Fibroblast of peridontal ligament (primary cell): ENCODE measurements around the gene AKT1S1.

ENCODE experiments used
- DNase-seq: peaks from one replicate; pipeline ENCODE4 v3.0.0-alpha.2; 2010; ENCODE audit errors: extremely low read depth

The AKT1S1 gene

DNA sequence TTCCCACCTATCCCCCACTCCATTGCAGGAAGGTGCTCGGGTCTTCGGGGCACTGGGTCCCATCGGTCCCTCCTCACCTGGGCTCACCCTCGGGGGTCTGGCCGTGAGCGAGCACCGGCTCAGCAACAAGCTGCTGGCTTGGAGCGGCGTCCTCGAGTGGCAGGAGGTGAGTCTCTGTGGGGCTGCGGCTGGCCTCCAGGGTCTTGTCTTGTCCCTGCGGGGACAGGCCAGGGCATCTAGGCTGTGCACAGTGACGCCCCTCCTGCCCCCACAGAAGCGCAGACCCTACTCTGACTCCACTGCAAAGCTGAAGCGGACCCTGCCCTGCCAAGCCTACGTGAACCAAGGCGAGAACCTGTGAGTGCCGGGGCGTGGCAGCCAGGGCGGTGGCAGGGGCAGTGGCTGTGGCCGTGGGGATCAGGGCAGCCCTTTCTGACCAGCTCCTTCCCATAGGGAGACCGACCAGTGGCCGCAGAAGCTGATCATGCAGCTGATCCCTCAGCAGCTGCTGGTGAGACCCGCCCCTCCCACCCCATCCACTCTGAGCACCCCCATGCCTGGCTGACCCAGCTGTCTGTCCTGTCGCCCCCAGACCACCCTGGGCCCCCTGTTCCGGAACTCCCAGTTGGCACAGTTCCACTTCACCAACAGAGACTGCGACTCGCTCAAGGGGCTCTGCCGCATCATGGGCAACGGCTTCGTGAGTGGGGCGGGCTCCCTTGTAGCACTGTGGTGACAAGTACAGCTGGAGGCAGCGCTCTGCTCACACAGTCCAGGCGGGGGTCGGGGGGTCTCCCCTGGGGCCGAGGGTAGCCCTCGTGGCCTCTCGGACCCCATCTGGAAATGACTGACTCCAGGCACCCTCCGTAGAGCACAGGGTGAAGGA, 22.5 kb downstream of the AKT1S1 start:
- DNase-seq = no peak

DNA sequence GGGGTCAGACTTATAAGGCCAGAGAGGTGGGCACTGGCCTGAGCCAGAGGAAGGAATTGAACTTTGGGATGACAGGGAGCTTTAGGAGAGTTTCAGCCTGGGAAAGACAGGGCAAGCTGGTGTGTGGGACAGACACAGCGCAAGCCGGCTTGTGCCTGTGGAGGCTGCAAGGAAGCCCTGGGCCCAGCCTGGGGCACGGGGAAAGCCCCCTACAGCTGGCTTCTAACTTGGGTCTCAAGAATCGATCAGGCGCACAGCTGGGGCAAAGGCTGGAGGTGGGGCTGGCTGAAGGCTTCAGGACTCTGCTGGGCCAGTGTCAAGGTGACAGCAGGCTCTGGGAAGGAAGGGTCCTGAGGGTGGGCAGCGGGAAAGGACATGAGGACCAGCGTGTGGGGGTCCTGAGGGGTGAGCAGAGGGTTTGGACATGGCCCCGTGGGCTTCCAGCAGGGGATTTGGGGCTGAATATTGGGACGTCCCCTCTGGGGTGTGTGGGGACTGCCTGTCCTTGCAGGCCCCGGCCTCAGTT, 23.2 kb downstream of the AKT1S1 start:
- DNase-seq = no peak

DNA sequence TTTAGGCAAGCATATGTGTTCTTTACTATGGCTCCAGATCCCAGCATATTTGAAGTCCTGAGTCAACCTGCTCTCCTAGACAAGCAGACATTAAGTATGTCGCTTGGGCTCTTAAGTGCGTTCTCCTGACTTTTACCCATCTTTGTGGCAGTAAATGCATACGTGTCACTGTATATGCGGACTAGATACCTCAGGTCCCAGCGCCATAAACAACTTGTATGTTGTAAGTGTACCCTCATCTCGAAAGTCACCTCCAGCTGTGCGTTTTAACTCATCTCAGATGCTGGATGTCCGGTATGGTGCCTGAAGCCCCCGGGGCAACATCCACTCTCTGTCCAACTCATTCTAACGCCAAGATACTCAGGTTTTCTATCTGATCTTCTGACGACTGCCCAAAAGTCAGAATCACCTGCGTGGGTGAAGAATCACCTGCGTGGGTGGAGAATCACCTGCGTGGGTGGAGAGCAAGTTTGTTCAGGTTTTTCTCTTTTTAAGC, 24.5 kb downstream of the AKT1S1 start:
- DNase-seq = peak; percentile 18

DNA sequence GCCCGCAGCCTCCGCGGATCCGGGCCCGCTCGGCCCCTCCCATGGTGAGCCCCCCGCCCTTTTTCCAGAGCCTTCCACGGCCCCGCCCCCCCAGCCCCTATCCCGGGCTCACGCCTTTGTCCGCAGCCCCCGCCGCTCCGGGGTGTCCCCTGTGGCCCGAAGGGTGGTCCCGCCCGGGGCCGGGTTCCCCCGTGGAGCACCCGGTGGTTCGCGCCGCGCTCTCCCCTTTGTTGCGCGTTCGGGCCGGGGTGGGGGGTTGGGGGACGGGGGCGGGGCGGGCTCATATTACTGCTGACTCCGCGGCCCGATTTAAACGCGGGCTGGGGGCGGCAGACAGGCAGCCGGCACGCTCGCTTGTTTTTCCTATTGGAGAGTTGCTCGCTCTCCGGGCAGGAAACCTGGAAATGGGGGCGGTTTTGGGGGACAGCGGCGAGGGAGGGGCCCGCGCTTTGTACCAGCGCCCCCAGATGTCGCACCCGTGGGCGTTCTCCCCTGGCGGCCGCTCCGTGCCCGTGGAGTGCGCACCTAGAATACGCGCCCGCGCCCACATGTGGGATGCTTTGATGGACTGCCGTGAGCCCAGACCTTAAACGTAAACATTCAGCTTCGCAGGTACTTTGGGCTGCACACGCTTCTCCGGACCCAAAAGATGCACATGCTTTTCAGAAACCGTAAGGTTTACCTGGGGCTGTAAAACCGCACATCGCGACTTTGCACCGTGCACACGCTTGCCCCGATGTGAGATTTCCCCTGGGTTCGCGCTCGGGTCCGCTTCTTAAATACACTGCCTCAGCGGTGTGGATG, 25.5 kb downstream of the AKT1S1 start:
- DNase-seq = no peak

DNA sequence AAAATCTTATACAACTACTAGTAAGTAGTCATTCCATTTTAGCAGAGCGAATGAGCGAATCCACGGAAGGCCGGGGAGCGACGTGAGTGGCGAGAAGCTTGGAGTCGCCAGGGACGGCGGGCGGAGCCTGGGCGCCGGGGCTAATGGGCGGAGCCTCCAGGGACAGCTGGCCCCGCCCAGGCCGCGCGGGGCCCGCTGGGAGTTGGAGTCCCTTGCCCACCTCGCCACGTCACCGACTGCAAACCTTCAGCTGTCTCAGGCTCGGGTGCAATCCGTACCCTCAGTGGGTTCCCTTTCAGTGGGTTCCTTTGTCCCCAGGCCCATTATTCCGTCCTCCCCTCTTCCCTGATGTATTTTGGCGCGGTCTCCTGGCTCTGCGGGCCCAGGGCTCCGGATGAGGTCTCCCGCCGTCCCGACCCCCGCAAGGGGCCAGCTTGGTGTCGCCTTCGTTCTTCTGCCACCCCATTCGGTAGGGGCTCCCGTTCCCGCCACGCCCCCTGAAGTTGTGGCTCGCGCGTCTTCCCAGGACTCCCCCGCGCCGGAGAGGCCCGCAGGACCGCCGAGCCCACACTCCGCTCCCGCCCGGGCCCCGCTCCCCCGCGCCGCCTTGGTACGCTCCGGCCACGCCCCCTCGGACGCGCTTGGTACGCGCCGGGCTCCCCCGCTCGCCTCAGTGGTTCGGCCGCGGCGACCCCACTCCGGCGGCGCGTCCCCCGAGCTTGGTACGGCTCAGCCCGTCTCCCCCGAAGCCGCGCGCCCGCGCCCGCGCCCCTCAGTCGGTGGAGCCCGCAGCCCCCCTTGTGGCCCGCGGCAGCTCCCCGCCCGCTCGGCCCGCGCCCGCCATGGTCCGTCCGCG, 26.4 kb downstream of the AKT1S1 start, which contains the start of gene PTOV1:
Gene PTOV1, plus strand, starts transcription at position 673 of the 856 bp plus-strand sequence.
- peak; percentile 87 for DNase-seq

DNA sequence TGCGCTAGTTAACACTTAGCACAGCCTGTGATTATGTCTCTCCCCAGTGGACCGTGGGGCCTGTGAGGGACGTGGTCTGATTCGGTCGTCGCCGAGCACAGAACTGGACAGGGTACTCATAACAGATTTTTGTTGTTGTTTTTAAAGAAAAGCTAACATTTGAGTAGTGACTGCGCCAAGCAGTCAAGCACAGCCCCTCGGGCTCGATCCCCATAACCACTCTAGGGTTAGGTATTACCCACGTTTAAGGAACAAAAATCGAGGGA, 27.0 kb downstream of the AKT1S1 start:
- DNase-seq = no peak

DNA sequence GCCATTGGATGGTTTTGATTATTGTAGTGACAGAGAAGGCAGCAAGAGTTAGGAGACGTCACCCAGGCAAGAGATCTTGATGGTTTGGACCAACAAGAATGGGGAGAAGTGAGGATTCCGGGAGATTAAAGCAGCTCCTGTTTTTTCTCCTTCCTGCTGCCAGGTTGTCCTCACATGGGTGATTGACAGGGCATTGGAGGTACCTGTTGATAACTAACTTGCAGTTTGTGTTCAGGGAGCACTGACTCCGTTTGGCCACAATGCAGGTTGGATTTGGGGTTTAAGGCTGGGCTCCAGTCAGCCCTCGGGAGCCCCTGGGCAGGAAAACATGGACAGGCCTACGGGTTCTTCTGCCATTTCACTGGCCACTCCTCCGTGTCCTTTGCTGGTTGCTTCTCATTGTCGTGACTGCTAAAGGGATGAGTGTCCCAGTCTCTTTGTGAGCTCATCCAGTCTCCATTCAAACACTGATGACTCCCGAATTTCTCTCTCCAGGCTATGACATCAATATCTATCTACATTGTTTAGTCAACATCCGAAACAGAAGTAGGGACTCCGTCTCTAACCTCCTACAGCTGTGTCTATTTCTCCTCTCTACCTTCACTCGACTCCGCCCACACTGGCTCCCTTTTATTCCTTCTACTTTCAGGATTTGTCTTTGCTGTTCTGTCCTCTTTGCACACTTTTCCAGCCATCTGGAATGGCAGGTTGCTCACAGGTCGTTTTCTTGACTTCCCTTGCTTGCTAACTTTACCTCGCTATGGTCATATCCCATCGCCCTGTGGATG, 27.5 kb downstream of the AKT1S1 start:
- no peak for DNase-seq

DNA sequence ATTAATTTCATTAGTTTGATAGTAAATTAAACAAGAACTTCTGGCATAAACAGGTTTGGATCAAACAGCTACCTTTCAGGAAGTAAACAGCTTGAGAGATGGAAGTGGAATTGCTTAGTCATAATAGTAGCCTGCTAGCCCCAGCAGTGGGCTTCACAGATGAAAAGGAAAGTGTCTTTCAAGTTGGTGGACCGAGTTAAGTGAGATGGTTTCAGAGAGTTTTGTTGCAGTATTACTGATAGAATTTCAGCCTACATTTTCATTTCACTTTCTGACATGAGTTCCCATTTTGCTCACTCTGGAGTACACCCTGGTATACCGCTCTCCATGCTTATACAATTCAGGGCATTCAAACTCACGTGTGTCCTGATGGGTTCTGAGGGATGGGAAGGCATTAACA, 28.2 kb downstream of the AKT1S1 start:
- DNase-seq = no peak

DNA sequence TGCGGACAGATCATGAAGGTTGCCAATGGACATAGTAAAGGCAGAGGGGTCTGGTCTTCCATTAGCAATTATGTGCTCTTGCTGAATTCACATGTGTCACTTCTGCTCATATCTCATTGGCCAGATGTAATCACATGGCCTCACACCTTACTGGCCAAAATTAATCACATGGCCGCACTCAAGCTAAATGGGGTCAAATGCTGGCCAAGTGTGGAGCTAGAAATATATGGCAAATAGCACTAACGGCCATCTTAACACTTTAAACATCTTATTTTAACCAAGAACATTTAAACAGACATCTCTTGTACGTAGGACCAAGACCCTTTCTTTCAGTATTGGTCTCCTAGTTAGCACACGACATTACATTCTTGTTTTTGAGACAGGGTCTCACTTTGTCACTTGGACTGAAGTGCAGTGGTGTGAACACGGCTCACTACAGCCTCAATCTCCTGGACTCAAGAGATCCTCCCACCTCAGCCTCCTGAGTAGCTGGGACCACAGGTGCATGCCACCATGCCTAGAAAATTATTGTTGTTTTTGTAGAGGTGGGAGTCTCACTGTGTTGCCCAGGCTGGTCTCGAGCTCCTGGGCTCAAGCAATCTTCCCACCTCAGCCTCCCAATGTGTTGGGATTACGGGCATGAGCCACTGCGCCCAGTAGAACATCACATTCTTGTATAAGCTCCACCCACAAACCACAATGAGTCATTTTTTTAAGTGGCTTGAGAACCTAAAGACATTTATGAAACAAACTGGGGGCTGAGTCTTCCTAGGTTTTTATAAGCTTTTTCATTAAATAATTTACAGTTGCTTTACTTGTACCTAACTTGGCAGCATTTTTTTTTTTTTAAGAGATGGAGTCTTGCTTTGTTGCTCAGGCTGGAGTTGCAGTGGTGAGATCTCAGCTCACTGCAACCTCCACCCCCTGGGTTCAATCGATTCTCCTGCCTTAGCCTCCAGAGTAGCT, 29.1 kb downstream of the AKT1S1 start:
- peak; percentile 89 for DNase-seq

DNA sequence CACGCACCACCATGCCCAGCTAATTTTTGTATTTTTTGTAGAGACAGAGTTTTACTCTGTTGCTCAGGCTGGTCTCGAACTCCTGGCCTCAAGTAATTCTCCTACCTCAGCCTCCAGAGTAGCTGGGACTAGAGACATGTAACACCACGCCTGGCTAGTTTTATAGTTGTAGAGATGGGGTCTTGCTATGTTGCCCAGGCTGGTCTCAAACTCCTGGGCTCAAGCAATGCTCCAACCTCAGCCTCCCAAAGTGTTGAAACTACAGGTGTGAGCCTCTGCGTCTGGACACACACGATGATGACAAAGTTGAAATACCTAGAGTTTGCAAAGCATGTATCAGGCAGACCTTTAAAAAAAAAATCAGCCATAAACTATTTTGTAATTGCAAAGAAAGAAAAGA, 30.7 kb downstream of the AKT1S1 start:
- no peak for DNase-seq

DNA sequence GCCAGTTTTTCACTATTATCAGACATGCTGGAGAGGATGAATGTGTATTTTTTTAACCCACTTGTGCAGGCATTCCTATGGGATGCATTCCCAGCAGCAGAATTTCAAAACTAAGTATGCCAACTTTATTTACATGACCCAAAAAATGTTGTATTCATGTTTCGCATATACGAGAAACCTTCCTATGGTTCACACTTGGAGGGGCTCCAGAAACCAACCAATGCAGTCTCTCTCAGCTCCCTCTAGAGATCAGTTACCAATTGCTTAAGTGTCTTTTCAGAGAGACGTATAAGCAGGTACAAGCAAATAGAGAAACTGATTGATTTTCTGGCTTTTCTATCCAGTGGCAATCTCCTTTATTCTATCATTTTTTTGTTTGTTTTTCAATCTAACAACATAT, 31.7 kb downstream of the AKT1S1 start:
- DNase-seq = peak; percentile 39

DNA sequence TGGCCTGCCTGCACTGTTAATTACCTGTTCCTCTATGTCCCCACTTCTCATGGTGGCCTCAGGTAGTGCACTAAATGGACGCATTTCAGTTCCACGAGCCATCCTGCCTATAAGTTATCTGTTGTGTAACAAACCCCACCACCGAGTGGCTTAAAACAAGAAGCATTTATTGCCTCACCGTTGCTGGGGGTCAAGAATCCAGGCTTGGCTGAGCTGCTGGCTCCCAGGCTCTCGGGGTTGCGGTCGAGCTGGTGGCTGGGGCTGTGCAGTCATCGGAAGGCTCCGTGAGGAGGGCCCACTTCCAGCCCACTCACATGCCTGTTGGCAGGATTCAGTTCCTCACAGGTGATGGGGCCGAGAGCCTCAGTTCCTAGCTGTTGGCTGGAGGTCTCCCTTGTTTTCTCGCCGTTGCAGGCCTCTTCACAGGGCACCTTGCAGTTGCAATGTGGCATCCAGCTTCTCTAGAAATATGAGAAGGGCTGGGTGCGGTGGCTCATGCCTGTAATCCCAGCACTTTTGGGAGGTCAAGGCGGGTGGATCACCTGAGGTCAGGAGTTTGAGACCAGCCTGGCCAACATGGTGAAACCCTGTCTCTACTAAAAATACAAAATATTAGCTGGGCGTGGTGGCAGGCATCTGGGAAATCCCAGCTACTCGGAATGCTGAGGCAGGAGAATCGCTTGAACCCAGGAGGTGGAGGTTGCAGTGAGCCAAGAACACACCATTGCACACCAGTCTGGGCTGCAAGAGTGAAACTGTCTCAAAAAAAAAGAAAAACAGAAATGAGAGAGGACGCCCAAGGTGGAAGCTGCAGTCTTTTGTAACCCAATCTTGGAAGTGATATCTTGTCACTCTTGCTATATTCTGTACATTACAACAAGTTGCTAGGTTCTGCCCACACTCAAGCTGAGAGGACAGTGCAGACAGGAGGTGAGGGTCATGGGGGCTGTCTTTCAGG, 32.7 kb downstream of the AKT1S1 start:
- DNase-seq = no peak

DNA sequence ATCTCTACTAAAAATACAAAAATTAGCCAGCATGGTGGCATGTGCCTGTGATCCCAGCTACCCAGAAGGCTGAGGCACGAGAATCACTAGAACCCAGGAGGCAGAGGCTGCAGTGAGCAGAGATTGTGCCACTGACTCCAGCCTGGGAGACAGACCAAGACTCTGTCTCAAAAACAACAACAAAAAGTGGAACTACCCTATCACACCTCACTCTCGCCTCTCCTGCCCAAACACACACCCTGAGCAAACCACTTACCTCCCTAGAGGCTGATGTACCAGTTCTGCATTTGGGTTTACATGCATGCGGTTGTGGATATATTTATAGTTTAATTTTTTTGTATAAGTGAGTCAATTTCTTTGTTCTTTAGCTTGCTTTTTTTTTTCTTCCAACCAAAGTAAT, 33.9 kb downstream of the AKT1S1 start:
- no peak for DNase-seq

DNA sequence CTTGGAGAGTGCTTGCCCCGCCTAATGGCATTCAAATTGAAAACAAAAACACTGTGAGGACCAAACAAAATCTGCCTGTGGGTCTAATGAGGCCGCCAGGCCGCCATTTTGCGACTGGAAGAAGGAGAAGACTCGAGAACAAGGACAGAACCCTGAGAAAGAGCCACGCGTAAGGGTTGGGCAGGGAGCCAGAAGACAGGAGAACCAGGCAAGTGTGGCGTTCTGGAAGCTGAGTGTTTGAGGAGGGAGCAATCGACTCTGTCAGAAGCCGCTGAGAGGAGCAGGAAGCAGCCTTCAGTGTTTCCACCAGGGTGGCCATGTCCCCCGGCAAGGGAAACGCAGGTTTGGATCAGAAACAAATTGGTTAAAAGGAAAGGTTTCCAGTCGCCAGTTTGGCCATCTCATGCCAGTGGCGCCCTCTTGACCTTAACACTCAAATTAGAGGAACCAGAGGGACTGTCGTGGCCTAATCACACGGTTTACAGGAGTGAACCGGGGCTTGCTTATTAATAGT, 36.4 kb downstream of the AKT1S1 start:
- DNase-seq = no peak

DNA sequence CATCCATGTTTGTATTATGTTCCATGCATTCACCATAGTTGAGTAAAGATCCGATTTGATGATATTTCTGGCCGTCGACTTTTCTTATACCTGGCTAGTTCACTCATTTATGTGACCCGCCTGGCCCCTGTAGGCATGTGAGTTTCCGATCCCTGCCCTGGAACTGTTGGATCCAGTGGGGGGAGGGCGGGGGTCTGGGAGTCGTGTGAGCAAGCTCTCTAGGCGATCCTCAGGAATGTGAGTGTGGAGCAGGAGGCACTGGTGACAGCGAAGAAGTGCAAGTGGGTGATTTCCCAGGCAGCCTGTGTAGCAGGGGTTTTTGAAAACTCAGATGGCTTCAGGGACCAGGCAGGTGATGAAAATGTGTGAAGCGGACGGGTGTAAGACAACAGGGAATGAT, 36.8 kb downstream of the AKT1S1 start:
- DNase-seq = no peak

DNA sequence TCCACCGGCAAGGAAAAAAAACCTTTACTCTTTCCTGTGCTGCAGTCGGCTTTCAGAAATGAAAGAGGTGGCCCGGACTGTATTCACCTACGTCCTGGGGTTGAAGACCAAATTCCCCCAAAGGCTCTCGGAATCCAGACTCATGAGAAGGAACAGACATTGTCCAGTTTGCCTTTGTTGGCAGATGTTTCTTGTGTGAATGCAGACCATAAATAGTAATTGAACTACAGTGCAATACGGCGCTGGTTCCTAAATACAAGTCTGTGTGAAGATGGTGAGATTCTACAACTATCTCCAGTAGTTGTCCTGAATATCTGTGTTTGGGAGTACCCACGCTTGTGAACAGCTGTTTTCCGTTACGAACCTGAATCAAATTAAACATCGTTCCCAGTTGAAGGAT, 37.4 kb downstream of the AKT1S1 start:
- DNase-seq = no peak

DNA sequence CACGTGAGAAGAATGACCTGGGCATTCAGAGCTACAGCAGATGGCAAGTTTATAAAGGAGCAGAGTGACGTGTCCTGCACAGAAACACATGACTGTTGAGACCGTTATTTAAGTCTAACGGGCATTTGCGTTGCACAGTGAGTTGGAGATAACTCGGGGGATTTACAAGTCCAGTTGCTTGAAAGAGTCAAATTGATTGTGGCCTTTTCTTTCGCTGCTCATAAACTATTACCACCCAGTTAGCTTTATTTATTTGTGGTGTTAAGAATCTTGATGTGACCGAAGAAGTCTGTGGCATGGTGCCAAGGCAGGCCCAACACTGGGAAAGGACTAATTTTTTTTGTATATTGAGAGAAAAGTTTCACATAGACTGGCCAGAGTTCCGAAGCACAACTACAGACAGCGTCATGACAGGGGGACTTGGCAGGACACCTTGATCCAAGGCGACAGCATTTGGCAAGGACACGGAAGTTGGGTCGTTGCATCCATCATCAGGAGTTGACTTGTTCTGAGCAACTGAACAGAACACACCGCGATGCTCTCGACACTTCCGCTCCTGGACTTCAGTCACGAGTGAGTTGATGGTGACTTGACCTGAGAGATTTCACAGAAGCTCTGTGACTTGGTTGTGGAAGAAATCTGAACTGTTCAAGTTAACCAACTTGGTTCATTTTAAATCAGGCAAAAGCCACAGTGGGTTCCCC, 38.1 kb downstream of the AKT1S1 start:
- DNase-seq = no peak

DNA sequence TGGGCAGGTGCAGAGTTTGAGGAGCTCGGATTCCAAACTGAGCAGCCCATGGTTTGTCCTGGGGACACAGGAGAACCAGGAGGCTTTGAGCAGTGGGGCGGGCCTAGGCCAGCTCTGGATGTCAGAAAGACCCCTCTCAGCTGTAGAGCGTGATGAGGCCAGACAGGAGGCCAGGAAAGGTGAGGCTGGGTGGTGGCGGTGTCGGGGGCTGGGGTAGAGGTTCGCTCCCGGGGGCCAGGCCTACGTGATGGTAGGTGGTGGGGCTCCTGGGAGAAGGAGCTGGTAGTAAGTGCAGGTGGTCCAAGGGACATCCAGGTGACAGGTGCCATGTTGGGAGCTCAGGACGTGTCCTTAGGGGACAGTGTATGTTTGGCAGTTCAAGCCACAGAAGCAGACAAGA, 39.7 kb downstream of the AKT1S1 start:
- no peak for DNase-seq
